MV-4-11 (cell line): ENCODE data around the gene FSTL4.

ENCODE experiments used
- DNase-seq: peaks from one replicate; lab custom pipeline; 2025; lab: John Stamatoyannopoulos, UW

FSTL4 gene

DNA sequence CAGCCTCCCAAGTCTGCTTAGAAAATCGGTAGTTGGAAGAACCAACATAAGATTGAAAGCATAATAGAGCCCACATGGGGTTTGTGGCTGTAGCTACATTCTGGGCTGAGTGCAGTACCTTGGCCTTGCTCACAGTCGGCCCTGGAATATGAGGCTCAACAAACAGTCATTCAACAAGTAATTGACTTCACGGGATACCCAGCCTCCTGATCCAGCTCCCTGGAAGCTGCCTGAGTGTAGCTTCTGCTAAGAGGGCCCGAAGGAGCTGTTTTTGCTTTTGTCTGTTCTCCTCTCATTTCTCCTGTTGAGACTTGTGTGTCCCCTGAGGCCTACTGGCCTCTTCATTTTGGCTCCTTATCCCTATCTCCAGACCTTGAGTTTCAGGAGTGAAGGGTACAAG is 389.8 kb downstream of the FSTL4 start:
- DNase-seq, result no peak

DNA sequence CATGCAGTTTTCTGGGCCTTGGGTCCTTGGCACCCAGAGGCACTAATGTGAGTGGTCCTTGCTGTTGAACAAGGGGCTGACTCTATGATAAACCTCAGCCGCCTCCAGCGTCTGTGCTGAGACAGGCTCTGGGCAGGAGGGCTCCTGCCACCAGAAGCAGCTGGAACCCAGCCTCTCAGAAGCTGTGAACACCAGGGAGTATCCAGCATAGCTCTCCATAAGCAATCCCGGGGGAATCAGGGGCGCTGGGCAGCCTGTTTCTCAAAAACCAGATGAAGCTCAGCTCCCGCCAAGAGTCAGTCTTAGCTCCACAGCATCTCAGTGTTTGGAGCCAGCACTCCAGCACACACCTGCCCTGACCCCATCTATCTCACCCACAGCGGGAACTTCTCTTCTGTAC is 390.3 kb downstream of the FSTL4 start:
- DNase-seq, result no peak

DNA sequence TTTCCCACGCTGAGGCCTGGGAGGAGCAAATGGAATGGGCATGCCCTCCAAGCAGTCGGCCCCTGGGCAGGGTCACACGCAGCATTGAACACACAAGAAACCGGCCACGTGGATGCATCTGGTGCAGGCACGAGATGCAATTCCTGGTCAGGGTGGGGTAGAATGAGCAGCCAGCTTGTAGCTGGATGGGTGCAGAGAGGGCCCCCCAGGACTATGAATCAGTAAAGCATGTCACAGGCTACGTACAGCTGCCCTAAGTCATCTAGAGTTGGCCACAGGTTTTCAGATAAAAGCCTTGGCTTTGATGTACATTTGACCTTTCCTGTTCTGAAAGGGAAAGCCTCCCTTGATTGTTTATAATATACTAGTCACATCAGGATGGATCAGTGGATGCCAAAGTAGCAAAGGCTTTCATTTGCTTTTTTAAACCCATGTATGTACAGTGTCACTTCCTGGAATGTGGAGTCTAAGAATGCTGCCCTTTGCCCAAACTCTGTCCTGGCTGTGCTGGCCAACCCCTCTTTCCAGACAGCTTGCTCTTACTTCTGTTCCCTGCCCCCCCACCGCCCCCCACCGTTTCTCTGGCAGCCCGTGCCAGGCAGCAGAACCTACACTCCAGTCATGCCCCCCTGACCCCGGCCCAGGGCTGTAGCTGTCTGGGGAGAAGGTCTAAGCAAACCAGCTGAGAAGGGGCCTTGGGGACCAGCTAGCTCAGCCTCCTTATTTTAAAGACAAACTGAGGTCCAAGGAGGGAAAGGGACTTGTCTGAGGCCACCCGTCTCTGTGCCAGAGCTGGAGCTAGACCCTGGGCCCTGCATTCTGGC is 391.3 kb downstream of the FSTL4 start:
- DNase-seq, result no peak

DNA sequence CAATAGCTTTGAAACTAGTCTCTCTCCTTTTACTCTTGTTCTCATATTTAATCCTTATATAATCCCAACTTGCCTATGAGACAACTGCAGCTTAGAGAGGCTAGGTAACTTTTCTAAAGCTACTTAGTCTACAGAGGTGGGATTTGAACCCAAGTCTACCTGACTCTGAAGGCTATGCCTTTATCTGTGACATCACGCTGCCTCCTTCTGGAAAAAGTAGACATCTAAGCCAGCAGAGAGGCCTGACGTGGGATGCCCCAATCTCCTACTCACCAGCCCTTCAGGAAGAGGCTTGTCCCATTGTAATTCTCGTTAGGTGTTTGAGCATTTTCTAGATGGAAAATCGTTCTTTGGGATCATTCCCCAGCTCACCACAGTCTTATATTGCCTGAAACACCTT is 393.0 kb downstream of the FSTL4 start:
- no peak for DNase-seq

DNA sequence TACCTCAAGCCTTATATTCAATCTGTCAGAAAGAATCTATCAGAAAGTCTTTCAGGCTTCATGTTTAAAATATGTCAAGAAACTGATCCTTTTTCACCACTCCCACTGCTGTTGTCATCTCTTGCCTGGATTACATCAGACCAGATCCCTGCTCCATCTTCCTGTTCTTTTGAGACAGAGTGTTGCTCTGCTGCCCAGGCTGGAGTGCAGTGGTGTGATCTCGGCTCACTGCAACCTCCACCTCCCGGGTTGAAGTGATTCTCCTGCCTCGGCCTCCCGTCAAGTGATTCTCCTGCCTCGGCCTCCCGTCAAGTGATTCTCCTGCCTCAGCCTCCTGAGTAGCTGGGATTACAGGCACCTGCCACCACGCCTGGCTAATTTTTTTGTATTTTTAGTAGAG is 396.2 kb downstream of the FSTL4 start:
- DNase-seq, result peak; percentile 11

DNA sequence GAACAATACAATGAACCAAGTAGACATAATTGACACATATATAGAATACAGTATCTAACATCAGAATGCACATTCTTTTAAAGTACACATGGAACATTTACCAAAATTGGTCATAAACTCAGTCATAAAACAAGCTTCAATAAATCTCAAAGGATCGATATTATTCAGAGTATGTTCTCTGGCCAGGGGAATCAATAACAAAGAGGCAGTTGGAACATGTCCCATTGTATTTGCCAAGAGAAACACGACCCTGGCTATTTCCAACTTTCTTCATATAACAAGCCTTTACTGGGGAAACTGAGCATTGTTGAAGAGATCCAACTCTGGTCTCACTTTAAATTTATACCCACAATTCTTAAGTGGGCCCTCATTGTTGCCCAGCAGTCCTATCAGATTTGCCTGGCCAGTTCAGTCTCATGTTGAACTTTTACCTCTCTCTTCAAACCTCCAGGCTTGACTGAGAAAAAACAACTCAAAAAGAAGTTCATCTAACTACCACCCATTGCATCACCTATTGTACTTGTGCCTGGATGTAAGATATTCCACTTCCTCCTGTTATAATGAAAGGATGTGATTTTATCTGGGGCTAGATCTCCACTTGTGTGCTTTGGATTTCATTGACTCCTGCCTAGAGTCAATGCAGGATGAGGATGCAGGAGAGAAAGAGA is 398.1 kb downstream of the FSTL4 start:
- no peak for DNase-seq

DNA sequence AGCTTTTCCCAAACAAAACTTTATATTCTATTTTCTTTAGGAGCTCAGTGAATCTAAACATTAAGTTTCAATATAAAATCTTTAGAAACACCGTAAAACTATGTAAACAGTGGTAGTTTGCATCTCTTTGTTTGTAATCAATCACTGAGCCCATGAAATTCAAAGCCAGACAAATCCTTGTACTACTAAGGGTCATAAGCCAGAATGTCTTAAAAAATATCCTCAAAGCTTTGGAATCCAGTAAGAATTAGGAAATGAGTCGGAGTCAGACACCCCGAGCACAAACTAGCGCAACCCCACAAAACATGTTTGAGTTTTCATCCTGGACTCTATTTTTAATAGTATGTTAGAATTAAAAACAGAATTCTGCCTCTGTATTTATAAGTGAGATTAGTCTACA is 406.7 kb downstream of the FSTL4 start:
- no peak for DNase-seq

DNA sequence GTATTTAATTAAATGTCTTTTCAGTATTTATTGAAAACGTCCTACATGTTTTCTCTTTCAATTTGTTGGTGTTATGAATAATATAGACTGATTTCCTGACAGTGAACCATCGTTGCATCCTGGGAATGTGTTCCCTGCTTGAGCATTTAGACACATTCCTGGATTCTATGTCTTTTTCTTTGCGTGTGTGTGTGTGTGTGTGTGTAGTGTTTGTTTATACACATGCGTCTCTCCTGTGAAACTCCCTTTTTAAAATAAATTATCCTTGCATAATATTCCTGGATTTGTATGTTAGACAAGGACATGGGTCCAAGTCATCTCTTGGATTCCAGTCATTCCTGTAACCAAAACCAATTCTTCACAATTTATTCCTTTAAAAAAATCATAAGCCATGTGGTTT is 407.1 kb downstream of the FSTL4 start:
- DNase-seq, result no peak

DNA sequence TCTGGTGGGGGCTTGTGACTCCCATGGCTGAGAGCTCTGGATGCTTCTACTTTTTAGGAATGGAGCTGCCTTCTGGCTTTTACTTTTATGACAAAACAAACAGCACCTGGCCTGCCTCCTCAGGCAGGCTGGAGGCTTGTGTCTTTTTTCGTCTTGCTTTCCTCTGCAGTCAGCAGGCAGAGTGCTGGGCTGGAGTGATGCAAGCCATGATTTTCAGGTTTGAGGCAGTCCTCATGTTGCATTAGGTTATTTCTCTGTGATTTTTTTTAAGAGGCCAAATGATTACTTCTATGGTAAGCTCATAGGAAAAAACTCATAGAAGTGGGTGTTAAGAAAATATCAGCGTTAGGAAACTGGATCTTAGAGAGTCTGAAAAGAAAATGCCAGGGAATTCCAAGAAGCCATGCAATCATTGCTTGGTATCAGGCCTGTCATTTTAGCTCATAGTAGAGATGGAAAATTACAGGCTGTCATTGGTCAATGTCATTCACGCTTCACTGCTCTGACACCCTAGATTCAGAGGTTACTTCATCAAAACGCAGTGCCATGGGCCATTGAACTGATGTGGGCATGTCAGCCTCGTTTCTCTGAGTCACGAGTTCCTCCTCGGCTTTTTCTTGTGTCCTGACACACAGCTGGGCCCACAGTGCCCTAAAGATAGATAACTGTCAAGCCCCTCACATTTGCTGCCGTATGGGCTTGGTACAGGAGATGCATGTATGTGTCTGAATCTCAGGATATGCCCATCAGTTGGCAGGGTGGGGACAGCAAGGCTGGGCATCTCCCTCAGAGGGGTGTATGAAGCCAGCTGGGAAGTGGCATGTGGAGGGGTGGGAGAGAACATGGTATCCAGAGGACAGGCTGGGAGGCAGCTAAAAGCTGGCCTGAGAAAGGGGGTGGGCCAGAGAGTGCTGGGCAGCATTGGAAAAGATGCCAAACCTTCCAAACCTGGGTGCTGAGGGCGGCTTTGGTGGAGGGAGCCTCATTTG is 408.7 kb downstream of the FSTL4 start:
- DNase-seq, result no peak

DNA sequence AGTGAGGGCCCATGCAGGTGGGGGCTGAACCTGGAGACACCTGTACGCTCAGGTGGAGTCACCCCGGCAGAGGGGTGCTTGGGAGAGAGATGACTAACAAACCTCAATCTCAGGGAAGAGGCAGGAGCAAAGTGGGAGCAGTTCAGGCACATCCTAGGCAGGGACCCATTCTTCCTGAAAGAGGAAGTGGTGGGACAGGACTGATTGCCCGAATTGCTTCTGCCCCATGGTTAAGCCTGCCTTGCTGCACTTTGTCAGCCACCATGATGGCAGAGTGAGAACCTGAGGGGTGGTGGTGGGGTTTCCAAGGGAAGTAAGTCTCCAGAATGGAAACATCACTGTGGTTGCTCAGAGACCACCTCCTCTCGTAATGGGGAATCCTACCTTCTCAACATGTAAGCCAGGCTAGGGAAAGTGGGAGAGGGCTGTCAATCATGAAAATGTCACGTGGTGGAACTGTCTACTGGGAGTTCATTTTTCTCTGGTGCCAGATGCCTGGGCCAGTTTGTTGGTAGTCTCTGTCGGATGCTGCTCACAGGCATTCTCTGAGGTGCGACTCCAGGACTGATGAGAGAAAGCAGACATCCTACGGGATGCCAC is 410.2 kb downstream of the FSTL4 start:
- no peak for DNase-seq

DNA sequence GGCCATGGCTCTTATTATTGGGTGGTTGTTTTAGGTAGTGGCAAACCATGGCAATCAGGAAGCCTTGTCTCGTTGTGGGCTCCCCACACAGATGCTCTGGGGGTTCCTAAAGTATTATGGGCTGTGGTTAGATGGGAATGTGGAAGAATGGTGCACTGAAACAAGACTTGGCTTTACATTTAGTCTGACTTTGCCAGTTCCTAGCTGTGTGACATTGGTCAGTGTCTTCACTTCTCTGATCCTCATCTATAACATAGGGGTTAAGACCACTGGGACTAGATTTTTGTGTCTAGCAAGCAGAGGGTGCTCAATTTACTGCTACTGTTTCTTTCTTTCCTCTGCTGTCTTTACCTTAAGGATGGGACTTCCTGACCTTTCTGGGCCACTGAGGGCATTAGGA is 411.0 kb downstream of the FSTL4 start:
- no peak for DNase-seq

DNA sequence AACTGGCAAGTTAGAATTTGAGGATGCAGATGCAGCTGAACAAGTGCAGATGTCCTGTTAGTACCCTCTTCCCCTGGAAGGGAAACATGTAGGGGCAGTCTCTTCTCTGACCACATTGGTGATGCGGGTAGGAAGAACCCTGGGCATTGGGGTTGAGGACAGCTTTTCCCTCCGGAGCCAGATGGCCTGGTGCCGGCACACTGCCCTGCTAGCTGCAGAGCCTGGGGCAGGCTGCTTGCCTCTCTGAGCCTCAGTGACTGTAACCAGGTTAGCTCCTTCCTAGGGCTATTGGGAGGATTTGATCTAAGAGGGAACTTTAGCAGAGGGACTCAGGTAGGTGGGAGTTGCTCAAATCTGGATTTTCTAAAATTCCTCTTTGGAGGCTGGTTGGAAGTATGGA is 412.1 kb downstream of the FSTL4 start:
- no peak for DNase-seq

DNA sequence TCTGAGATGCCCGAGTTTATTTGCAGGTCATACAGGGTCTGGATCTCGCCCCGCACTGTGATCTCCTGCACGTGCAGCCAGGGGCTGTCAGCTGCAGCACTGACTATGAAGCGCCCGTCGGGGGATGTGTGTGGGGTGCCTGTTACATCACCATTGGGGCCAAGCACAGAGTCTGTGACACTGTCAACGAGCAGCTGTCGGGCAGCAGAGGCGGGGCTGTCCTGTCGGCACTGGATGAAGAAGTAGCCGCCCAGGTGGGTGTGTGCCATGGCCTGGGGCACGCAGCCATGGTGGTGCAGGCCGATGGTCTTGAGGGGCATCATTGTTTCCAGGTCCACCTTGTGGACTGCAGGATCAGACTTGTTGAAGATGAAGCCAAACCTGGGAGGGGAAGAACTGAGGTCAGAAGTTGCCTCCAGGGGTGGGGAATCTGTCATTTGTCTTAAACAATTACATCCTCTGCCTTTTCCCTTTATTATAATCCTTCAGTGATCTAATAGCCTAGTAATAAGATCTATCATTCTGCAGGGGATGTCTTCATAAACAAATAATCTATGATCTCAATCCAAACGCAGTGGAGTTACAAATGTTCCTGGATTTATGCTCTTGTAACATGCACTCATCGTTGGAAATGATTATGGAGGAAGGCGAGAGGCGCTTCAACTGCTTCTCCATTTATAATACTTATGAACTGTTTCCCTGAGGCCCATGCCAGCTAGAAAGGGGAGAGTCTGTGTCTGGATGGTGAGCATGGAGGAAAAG is 412.7 kb downstream of the FSTL4 start:
- DNase-seq, result no peak

DNA sequence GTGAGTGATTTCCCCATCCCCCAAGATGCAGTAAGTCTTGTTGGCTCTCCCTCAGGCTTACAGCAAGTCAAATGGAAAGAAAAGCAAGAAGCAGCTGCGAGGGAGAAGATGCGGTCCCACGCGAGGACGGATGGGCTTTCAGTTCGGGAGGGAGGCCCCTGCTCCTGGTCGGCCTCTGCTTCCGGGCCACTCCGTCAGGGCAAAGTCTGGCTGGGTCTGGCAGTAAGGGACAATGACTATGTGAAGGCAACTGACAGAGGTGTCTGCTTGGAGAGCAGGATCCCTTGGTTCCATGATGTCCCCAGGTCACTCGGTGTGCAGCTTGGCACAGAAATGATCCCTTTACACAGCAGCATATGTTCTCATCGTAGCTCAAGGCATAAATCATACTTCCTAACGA is 413.8 kb downstream of the FSTL4 start:
- DNase-seq, result no peak

DNA sequence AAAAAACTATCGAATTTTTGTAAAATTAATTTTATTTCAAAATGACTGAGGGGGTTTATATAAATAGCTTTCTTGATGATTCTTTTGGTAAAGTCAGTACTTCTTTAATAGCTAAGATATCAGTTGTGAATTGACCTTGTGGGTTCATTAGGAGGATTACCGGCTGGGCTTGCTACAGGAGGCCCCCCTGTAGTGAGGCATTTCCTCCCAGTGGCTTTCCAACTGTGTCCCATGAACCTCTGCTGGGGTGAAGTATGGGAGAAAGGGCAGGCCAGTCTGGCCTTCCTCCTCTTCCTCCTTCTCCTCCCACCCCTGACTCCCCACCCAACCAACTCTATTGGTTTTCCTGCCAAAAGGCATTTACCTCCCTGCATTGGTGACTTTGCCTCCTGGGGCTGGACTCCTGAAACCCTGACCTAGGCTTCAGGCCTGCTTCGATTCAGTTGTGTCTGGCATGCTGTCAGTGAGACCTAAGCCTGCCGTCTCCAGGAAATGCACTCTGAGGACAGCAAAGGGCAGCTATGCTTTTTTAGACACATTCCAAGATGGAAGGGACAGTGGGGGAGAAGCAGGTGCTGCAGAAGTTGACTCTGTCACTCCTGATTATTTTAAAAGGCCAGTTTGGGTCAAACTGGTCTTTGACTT is 415.8 kb downstream of the FSTL4 start:
- DNase-seq, result no peak

DNA sequence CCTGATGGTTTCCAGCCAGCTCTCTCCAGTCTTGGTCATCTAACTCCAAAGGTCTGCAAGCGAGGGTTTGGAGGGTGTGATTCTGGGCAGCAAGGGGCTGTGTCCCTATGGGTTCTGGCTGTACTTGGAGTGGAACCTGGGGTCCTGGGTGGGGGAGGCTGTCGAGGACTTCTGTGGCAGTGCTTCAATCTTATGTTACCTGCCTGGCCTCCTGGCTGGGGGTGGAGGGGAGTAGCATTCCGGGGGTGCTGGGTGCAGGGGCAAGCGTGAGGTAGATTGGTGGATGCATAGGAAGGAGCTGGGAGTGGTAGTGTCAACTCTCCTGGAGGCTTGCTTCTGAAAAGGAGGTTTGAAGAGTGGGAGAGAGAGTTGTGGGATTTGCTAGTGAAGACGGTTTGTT is 417.1 kb downstream of the FSTL4 start:
- DNase-seq, result no peak

DNA sequence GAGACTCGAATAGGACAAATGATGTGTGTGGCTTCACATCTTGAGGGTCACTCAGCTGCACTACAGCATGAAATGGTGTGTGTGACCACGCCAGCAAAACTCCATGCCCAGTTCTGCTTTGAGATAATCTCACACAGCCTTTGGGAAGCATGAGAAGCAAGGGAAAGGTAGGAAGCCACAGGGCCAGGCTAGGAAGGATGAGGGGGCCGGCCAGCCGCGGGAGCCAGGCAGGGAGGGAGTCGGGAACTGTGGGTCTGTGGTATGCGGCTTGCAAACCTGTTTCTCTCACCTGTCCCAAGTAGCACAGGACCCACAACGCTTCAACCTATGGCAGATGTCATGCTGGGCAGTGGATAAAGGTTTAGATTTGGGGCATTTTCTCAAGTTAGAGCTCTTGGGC is 418.5 kb downstream of the FSTL4 start:
- no peak for DNase-seq

DNA sequence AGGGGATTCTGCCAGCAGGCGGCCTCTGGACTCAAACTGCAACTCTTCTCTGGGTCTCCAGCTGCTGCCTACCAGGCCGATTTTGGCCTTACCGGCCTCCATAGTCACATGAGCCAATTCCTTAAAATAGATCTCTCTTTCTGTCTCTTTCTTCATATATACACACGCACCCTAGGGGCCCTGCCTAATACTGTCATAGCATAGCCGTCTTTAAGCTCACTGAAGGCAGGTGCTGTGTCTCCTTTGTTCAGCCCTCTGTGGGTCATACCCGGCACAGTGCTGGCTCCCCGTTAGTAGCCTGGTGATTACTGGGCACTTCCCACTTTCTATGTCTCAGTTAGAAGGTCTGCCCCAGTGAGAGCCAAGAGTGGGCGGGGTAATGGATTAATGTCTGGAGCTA is 419.6 kb downstream of the FSTL4 start:
- DNase-seq, result no peak

DNA sequence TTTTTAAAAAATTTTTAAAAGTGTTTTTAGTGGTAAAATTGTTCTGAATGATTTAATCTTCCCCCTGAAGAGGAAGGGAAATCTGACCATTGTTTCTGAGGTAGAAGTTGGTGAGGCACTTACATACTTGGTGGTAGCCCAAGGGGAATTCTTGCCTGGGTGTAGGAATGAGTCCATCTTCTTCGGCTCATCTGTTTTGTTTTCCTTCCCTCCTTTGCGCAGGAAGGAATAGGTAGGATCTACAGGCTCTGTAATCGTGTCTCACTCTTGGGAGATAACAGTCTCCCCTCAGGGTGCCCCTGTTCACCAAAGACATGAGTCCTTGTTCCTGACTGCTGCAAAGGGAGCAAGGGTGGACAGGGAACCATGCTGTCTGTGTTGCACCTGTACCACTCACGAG is 422.5 kb downstream of the FSTL4 start:
- no peak for DNase-seq

DNA sequence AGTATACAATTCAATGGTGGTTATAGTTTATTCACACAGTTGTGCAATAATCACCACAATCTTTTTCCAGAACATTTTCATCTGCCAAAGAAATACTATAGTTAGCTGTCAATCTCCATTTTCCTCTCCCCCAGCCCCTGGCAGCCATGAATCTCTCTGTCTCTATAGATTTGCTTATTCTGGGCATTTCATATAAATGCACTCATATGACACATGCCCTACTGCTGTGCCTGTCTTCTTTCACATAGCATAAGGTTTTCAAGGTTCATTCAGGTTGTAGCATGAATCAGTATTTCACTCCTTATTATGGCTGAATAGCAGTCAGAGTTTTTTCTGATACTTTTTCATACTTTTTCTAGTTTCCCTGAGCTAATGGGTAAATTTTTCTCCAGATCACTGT is 432.9 kb downstream of the FSTL4 start:
- no peak for DNase-seq
